NCI-H146 (cell line): Measurements from ENCODE around the gene HINT2.
A peak's percentile ranks its signal among the peaks of the same experiment; 100 is the strongest.

Experiments used
- DNase-seq: peaks from one replicate; lab custom pipeline; 2025; lab: John Stamatoyannopoulos, UW

HINT2 gene

GRCh38 chr9:35774907-35775635, 39.8 kb downstream of the HINT2 start:
- DNase-seq: peak; percentile 66

GRCh38 chr9:35771943-35772342, 42.9 kb downstream of the HINT2 start:
- peak; percentile 23 for DNase-seq

GRCh38 chr9:35771534-35771933, 43.3 kb downstream of the HINT2 start:
- peak; percentile 68 for DNase-seq

- DNase-seq: no peak
Measured at GRCh38 chr9:35771075-35771433, 43.8 kb downstream of the HINT2 start.

GRCh38 chr9:35769763-35770162, 45.1 kb downstream of the HINT2 start:
- no peak for DNase-seq

GRCh38 chr9:35767458-35767857, 47.4 kb downstream of the HINT2 start:
- no peak for DNase-seq

GRCh38 chr9:35766997-35767396, 47.8 kb downstream of the HINT2 start:
- DNase-seq: no peak

- no peak for DNase-seq
Measured at GRCh38 chr9:35763803-35764202, 51.0 kb downstream of the HINT2 start.

GRCh38 chr9:35763181-35763580, 51.7 kb downstream of the HINT2 start:
- no peak for DNase-seq
